HUES48 (cell line): Measurements from ENCODE around the gene ZBTB7C.

ENCODE experiments used
- H3K27ac ChIP-seq: one replicate; pipeline ENCODE4 v1.7.0; 2013; ENCODE audit warnings: low read depth, low read length, inconsistent platforms
- H3K27me3 ChIP-seq: 2 replicates; pipeline ENCODE4 v1.6.1; 2013; ENCODE audit warnings: mild to moderate bottlenecking, low read length; ENCODE audit not compliant: control insufficient read depth, insufficient read depth
- H3K36me3 ChIP-seq: 2 replicates; pipeline ENCODE4 v1.6.1; 2013; ENCODE audit warnings: low read length; ENCODE audit not compliant: control insufficient read depth, insufficient read depth
- H3K4me1 ChIP-seq: 2 replicates; pipeline ENCODE4 v1.6.1; 2013; ENCODE audit warnings: mild to moderate bottlenecking, low read length; ENCODE audit not compliant: control insufficient read depth, insufficient read depth
- H3K4me3 ChIP-seq: 2 replicates; pipeline ENCODE4 v1.5.1; 2013; ENCODE audit warnings: mild to moderate bottlenecking, low read depth, low read length
- H3K9ac ChIP-seq: 2 replicates; pipeline ENCODE4 v1.6.1; 2013; ENCODE audit warnings: mild to moderate bottlenecking, low read depth, low read length, moderate library complexity
- H3K9me3 ChIP-seq: 2 replicates; pipeline ENCODE4 v1.6.1; 2013; ENCODE audit warnings: low read length; ENCODE audit not compliant: control insufficient read depth, insufficient read depth

Gene ZBTB7C

GRCh38 chr18:48222118-48222517 is 187.1 kb downstream of the ZBTB7C start:
- Histone ChIP-seq H3K4me3 (no peak overlapping the region), H3K4me1 (no peaks in the 10 kb centered on the region), H3K27me3 (no peaks in the 10 kb centered on the region), H3K27ac (no peak overlapping the region), H3K36me3 (no peaks in the 10 kb centered on the region), H3K9me3 (no peaks in the 10 kb centered on the region), H3K9ac (no peak overlapping the region)

- Histone ChIP-seq H3K9me3 (no peaks in the 10 kb centered on the region), H3K9ac (no peak overlapping the region), H3K27me3 (no peaks in the 10 kb centered on the region), H3K36me3 (no peaks in the 10 kb centered on the region), H3K4me3 (no peak overlapping the region), H3K4me1 (no peaks in the 10 kb centered on the region), H3K27ac (no peak overlapping the region)
These were observed 189.2 kb downstream of the ZBTB7C start for GRCh38 chr18:48219810-48220499.

GRCh38 chr18:48219037-48219809 is 190.0 kb downstream of the ZBTB7C start:
- H3K27me3 ChIP-seq = no peaks in the 10 kb centered on the region
- H3K9ac ChIP-seq = no peak overlapping the region
- H3K4me1 ChIP-seq = no peaks in the 10 kb centered on the region
- H3K27ac ChIP-seq = no peak overlapping the region
- H3K36me3 ChIP-seq = no peaks in the 10 kb centered on the region
- no peak overlapping the region for H3K4me3 ChIP-seq
- H3K9me3 ChIP-seq = no peaks in the 10 kb centered on the region

GRCh38 chr18:48218285-48219022 is 190.7 kb downstream of the ZBTB7C start:
- Histone ChIP-seq H3K9ac (no peak overlapping the region), H3K36me3 (no peaks in the 10 kb centered on the region), H3K27me3 (no peaks in the 10 kb centered on the region), H3K4me3 (no peak overlapping the region), H3K4me1 (no peaks in the 10 kb centered on the region), H3K9me3 (peaks cover 4% of the 10 kb centered on the region; the same call in 1 of the 2 replicates), H3K27ac (no peak overlapping the region)

GRCh38 chr18:48217258-48218250 is 191.6 kb downstream of the ZBTB7C start:
- no peaks in the 10 kb centered on the region for H3K27me3 ChIP-seq
- H3K27ac ChIP-seq = no peak overlapping the region
- H3K9me3 ChIP-seq = peaks cover 8% of the 10 kb centered on the region; the same call in 1 of the 2 replicates
- H3K36me3 ChIP-seq = no peaks in the 10 kb centered on the region
- no peak overlapping the region for H3K9ac ChIP-seq
- no peak overlapping the region for H3K4me3 ChIP-seq
- no peaks in the 10 kb centered on the region for H3K4me1 ChIP-seq

- Histone ChIP-seq H3K4me3 (no peak overlapping the region), H3K9me3 (peaks cover 8% of the 10 kb centered on the region; the same call in 1 of the 2 replicates), H3K4me1 (no peaks in the 10 kb centered on the region), H3K27me3 (no peaks in the 10 kb centered on the region), H3K27ac (no peak overlapping the region), H3K36me3 (no peaks in the 10 kb centered on the region), H3K9ac (no peak overlapping the region)
These were observed 192.4 kb downstream of the ZBTB7C start for GRCh38 chr18:48216639-48217257.

GRCh38 chr18:48215876-48216638 is 193.1 kb downstream of the ZBTB7C start:
- Histone ChIP-seq H3K27ac (no peak overlapping the region), H3K4me1 (no peaks in the 10 kb centered on the region), H3K27me3 (no peaks in the 10 kb centered on the region), H3K36me3 (no peaks in the 10 kb centered on the region), H3K9me3 (peaks cover 8% of the 10 kb centered on the region; the same call in 1 of the 2 replicates), H3K9ac (no peak overlapping the region), H3K4me3 (no peak overlapping the region)

GRCh38 chr18:48213791-48214190 is 195.4 kb downstream of the ZBTB7C start:
- Histone ChIP-seq H3K4me1 (no peaks in the 10 kb centered on the region), H3K4me3 (no peak overlapping the region), H3K27me3 (no peaks in the 10 kb centered on the region), H3K9me3 (peaks cover 8% of the 10 kb centered on the region; the same call in 1 of the 2 replicates), H3K36me3 (no peaks in the 10 kb centered on the region), H3K27ac (no peak overlapping the region), H3K9ac (no peak overlapping the region)

GRCh38 chr18:48208432-48209140 is 200.6 kb downstream of the ZBTB7C start:
- Histone ChIP-seq H3K27me3 (no peaks in the 10 kb centered on the region), H3K27ac (no peak overlapping the region), H3K9me3 (peaks cover 5% of the 10 kb centered on the region; the same call in 1 of the 2 replicates), H3K9ac (no peak overlapping the region), H3K4me3 (no peak overlapping the region), H3K4me1 (no peaks in the 10 kb centered on the region), H3K36me3 (no peaks in the 10 kb centered on the region)
